GM18951 (cell line): Measurements from ENCODE around the gene GUCD1.
A peak's percentile ranks its signal among the peaks of the same experiment; 100 is the strongest.
"Not testable (repeated sequence)": the region's sequence is repeated elsewhere in the genome, so short reads cannot be mapped to it uniquely, and the experiment has no call there.

Source experiments
- POLR2A ChIP-seq: IDR thresholded peaks from 4 replicates; pipeline ENCODE4 v1.6.1; 2011; ENCODE audit warnings: mild to moderate bottlenecking; ENCODE audit not compliant: insufficient read length, insufficient read depth; ENCODE audit errors: extremely low read depth
- in situ Hi-C: fragments of 300-500 bp; cut with MboI; formaldehyde crosslinking; loops from one replicate; pipeline ENCODE4 v1.12.0; 2022; ENCODE audit warnings: low sequenced_read_pairs, mixed read lengths, inconsistent platforms; ENCODE audit not compliant: unreplicated experiment

Gene GUCD1

GRCh38 chr22:24564376-24565058 is 9.6 kb upstream of the GUCD1 start:
- no peak for TF ChIP-seq POLR2A
- in situ Hi-C loops, result no loop called here

GRCh38 chr22:24563246-24563645 is 8.3 kb upstream of the GUCD1 start:
- no peak for TF ChIP-seq POLR2A
- in situ Hi-C loops, result no loop called here

- TF ChIP-seq POLR2A, result no peak
- in situ Hi-C loops, result no loop called here
Observed at GRCh38 chr22:24559471-24559870, 4.5 kb upstream of the GUCD1 start.

DNA sequence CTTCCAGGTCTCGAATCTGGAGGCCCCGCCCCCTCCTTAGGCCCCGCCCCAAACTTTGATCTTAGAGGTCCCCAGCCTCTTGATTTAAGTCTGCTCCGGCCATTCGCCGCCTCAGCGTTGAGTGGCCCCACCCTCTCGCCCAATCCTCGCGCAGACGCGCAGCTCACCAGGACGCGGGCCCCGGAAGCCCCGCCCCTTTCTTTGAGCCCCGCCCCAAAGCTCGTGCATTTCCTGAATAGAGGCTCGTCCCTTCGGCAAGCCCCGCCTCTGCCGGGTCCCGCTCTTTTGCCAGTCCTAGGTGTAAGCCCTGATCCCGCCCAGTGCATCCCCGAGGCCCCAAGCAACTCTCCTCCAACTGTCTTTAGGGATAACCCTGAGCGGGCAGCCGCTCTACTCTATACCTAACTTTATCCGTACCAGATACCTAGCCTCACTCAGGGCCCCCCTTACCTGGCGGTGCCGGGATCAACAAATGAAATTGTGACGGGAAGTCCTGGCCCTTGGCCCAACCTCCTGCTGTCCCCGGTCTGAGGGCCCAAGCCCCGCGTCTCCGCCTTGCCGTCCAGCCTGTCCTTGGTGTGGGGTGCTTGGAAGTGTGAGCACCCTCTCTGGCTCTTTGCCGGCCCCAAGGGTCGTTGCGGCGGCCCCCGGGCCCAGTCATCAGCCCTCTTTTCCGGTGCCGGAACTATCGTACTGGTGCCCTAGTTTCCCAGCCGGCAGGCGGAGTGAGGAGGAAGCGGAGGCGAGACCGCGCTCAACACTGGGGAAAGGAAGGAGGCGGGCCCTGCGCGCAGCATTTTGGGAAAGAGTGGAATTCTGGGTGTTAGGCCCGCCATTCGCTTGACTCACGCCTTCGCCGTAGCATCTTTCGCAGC is 464 bp upstream of the GUCD1 start, which contains the start of gene SNRPD3:
SNRPD3 (plus strand) TSS at position 835 of the 875 bp plus-strand sequence. CDS start 1,676 bp downstream, outside the sequence.
- peak; percentile 73 for TF ChIP-seq POLR2A
- in situ Hi-C loops, result no loop called here

GRCh38 chr22:24553597-24554312 is 1.2 kb downstream of the GUCD1 start:
- TF ChIP-seq POLR2A, result no peak
- in situ Hi-C loops, result no loop called here

GRCh38 chr22:24552503-24553286 is 2.2 kb downstream of the GUCD1 start:
- in situ Hi-C loops, result not testable (repeated sequence)

GRCh38 chr22:24550902-24551435 is 4.0 kb downstream of the GUCD1 start:
- in situ Hi-C loops, result no loop called here
- TF ChIP-seq POLR2A, result no peak

GRCh38 chr22:24550028-24550901 is 4.7 kb downstream of the GUCD1 start:
- in situ Hi-C loops, result no loop called here
- TF ChIP-seq POLR2A, result no peak

GRCh38 chr22:24548812-24549211 is 6.1 kb downstream of the GUCD1 start:
- in situ Hi-C loops, result no loop called here

GRCh38 chr22:24543679-24544243 is 11.2 kb downstream of the GUCD1 start:
- in situ Hi-C loops, result no loop called here
- TF ChIP-seq POLR2A, result no peak

More at GRCh38 chr22:24548812-24549211, 6.1 kb downstream of the GUCD1 start:
- TF ChIP-seq POLR2A, result no peak

- no peak for TF ChIP-seq POLR2A
- in situ Hi-C loops, result no loop called here
Observed at GRCh38 chr22:24543185-24543601, 11.7 kb downstream of the GUCD1 start.
